KMS-11 (cell line): ENCODE data around the gene IFI27L2.

Source experiments
- H2AFZ ChIP-seq: fragments of 200-600 bp; sonication (generic); 2 replicates; pipeline ENCODE4 v1.6.1; 2016; ENCODE audit warnings: antibody characterized with exemption, mixed run types, low read depth
- H3K27ac ChIP-seq: fragments of 200-600 bp; sonication (generic); 2 replicates; pipeline ENCODE4 v1.6.1; 2016; ENCODE audit warnings: mild to moderate bottlenecking, mixed run types
- H3K27me3 ChIP-seq: fragments of 200-600 bp; sonication (generic); 2 replicates; pipeline ENCODE4 v1.6.1; 2017; ENCODE audit warnings: mild to moderate bottlenecking, low read depth, mixed run types, moderate library complexity; ENCODE audit not compliant: insufficient read depth
- H3K36me3 ChIP-seq: fragments of 200-600 bp; sonication (generic); 2 replicates; pipeline ENCODE4 v1.6.1; 2017; ENCODE audit warnings: mild to moderate bottlenecking, mixed run types; ENCODE audit not compliant: insufficient read depth
- H3K4me1 ChIP-seq: fragments of 200-600 bp; sonication (generic); 2 replicates; pipeline ENCODE4 v1.6.1; 2016; ENCODE audit warnings: mild to moderate bottlenecking, low read depth, mixed run types; ENCODE audit not compliant: poor library complexity, severe bottlenecking
- H3K4me2 ChIP-seq: fragments of 200-600 bp; sonication (generic); 2 replicates; pipeline ENCODE4 v1.7.0; 2016; ENCODE audit warnings: mild to moderate bottlenecking, mixed run types
- H3K4me3 ChIP-seq: fragments of 200-600 bp; sonication (generic); IDR thresholded peaks from 2 replicates; pipeline ENCODE4 v1.6.1; 2017; ENCODE audit warnings: low read depth, low read length, mixed read lengths; ENCODE audit not compliant: insufficient read depth
- H3K79me2 ChIP-seq: fragments of 200-600 bp; sonication (generic); 2 replicates; pipeline ENCODE4 v1.6.1; 2016; ENCODE audit warnings: low read depth, mixed run types; ENCODE audit not compliant: insufficient read depth
- H3K9ac ChIP-seq: fragments of 200-600 bp; sonication (generic); 2 replicates; pipeline ENCODE4 v1.6.1; 2016; ENCODE audit warnings: mild to moderate bottlenecking, mixed run types
- H4K20me1 ChIP-seq: fragments of 200-600 bp; sonication (generic); 2 replicates; pipeline ENCODE4 v1.6.1; 2016; ENCODE audit warnings: mild to moderate bottlenecking, mixed run types; ENCODE audit not compliant: insufficient read depth
- CTCF ChIP-seq: fragments of 200-600 bp; sonication (generic); conservative IDR thresholded peaks from 2 replicates; pipeline ENCODE4 v1.6.1; 2017; ENCODE audit warnings: low read depth, mild to moderate bottlenecking, antibody characterized with exemption, low read length, moderate library complexity, mixed read lengths

The IFI27L2 gene

GRCh38 chr14:94088516-94088915 is 40.9 kb downstream of the IFI27L2 start:
- Histone ChIP-seq H3K79me2 (no peaks in the 10 kb centered on the region; the same call in 1 of the 2 replicates), H3K27me3 (no peaks in the 10 kb centered on the region), H3K4me2 (no peak overlapping the region), H3K27ac (no peak overlapping the region), H3K4me3 (no peak overlapping the region), H3K36me3 (no peaks in the 10 kb centered on the region), H4K20me1 (no peaks in the 10 kb centered on the region), H3K9ac (no peak overlapping the region), H2AFZ (no peak overlapping the region), H3K4me1 (no peaks in the 10 kb centered on the region)
- TF ChIP-seq CTCF, result no peak

- Histone ChIP-seq H3K27me3 (no peaks in the 10 kb centered on the region), H3K36me3 (no peaks in the 10 kb centered on the region), H3K4me3 (no peak overlapping the region), H3K9ac (no peak overlapping the region), H2AFZ (no peak overlapping the region), H3K27ac (no peak overlapping the region), H3K4me2 (no peak overlapping the region), H3K4me1 (peaks cover 6% of the 10 kb centered on the region), H3K79me2 (peaks cover 6% of the 10 kb centered on the region; the same call in 1 of the 2 replicates), H4K20me1 (no peaks in the 10 kb centered on the region)
- no peak for TF ChIP-seq CTCF
These were observed 41.5 kb downstream of the IFI27L2 start for GRCh38 chr14:94087891-94088290.

- H3K4me3 ChIP-seq, result no peak overlapping the region
- H2AFZ ChIP-seq, result peak overlapping the region; percentile 87
- peaks cover 56% of the 10 kb centered on the region for H3K79me2 ChIP-seq
These were observed 48.0 kb downstream of the IFI27L2 start for GRCh38 chr14:94081386-94081820.

GRCh38 chr14:94080621-94081385 is 48.6 kb downstream of the IFI27L2 start, which contains the start of the genes DDX24 and IFI27L1:
Gene DDX24 (minus strand): TSS chr14:94081202. CDS start chr14:94079742, 1,460 bp downstream.
Gene IFI27L1 (plus strand): TSS chr14:94081310. CDS start chr14:94096938, 15,628 bp downstream.
- Histone ChIP-seq H3K79me2 (peaks cover 62% of the 10 kb centered on the region), H3K4me2 (peak within 1 kb of the TSS; percentile 98), H4K20me1 (no peaks in the 10 kb centered on the region; the same call in 1 of the 2 replicates), H3K4me3 (no peak within 1 kb of the TSS), H3K9ac (peak within 1 kb of the TSS; percentile 91), H3K27me3 (no peaks in the 10 kb centered on the region), H3K27ac (peak within 1 kb of the TSS; percentile 95), H3K36me3 (peaks cover 8% of the 10 kb centered on the region; the same call in 1 of the 2 replicates), H2AFZ (peak within 1 kb of the TSS; percentile 87), H3K4me1 (peaks cover 31% of the 10 kb centered on the region)
- no peak for TF ChIP-seq CTCF

More at GRCh38 chr14:94081386-94081820, 48.0 kb downstream of the IFI27L2 start:
- Histone ChIP-seq H3K36me3 (peaks cover 8% of the 10 kb centered on the region; the same call in 1 of the 2 replicates), H3K27ac (peak overlapping the region; percentile 95), H4K20me1 (no peaks in the 10 kb centered on the region; the same call in 1 of the 2 replicates), H3K4me2 (peak overlapping the region; percentile 98), H3K9ac (peak overlapping the region; percentile 91), H3K4me1 (peaks cover 31% of the 10 kb centered on the region), H3K27me3 (no peaks in the 10 kb centered on the region)
- no peak for TF ChIP-seq CTCF
